GM15510 (cell line): ENCODE data around the gene THAP8.
A peak's percentile ranks its signal among the peaks of the same experiment; 100 is the strongest.

Experiments
- POLR2A ChIP-seq: IDR thresholded peaks from 3 replicates; pipeline ENCODE4 v1.6.1; 2011; ENCODE audit warnings: borderline replicate concordance; ENCODE audit not compliant: insufficient read length; ENCODE audit errors: extremely low read depth

Gene THAP8

GRCh38 chr19:36054119-36054732 is at the start of gene THAP8:
THAP8 (minus strand) TSS chr19:36054285; CDS start chr19:36054217, 68 bp downstream.
- TF ChIP-seq POLR2A: peak; percentile 58

- no peak for TF ChIP-seq POLR2A
These were observed 49.0 kb upstream of the THAP8 start for GRCh38 chr19:36103040-36103626.

GRCh38 chr19:36101550-36102327 is 47.7 kb upstream of the THAP8 start:
- TF ChIP-seq POLR2A: no peak

GRCh38 chr19:36100476-36100875 is 46.4 kb upstream of the THAP8 start:
- TF ChIP-seq POLR2A: no peak

GRCh38 chr19:36099166-36099785 is 45.2 kb upstream of the THAP8 start:
- no peak for TF ChIP-seq POLR2A

- no peak for TF ChIP-seq POLR2A
These were observed 43.0 kb upstream of the THAP8 start for GRCh38 chr19:36097036-36097435.

GRCh38 chr19:36093687-36094086 is 39.6 kb upstream of the THAP8 start:
- no peak for TF ChIP-seq POLR2A

GRCh38 chr19:36093146-36093662 is 39.1 kb upstream of the THAP8 start:
- no peak for TF ChIP-seq POLR2A

- no peak for TF ChIP-seq POLR2A
These were observed 38.5 kb upstream of the THAP8 start for GRCh38 chr19:36092566-36092965.

- TF ChIP-seq POLR2A: no peak
These were observed 37.0 kb upstream of the THAP8 start for GRCh38 chr19:36090910-36091695.

GRCh38 chr19:36089847-36090246 is 35.8 kb upstream of the THAP8 start:
- TF ChIP-seq POLR2A: no peak

- TF ChIP-seq POLR2A: no peak
These were observed 32.2 kb upstream of the THAP8 start for GRCh38 chr19:36086326-36086725.

GRCh38 chr19:36084231-36085009 is 30.3 kb upstream of the THAP8 start:
- TF ChIP-seq POLR2A: no peak

- no peak for TF ChIP-seq POLR2A
These were observed 28.8 kb upstream of the THAP8 start for GRCh38 chr19:36082916-36083315.
